Femur (tissue), 1 donor: ENCODE results near the gene KLHDC8B.
"Not testable (repeated sequence)": the region's sequence is repeated elsewhere in the genome, so short reads cannot be mapped to it uniquely, and the experiment has no call there.

Experiments used
- DNase-seq: peaks from one replicate; pipeline ENCODE4 v3.0.0-alpha.2; 2017

KLHDC8B gene

GRCh38 chr3:49198161-49198560 is 26.8 kb downstream of the KLHDC8B start:
- DNase-seq = no peak

- DNase-seq = no peak
These were observed 27.3 kb downstream of the KLHDC8B start for GRCh38 chr3:49198611-49199230.

GRCh38 chr3:49199239-49199899 is 28.0 kb downstream of the KLHDC8B start:
- DNase-seq = peak; percentile 97

GRCh38 chr3:49199900-49200281 is 28.5 kb downstream of the KLHDC8B start:
- DNase-seq = no peak

- no peak for DNase-seq
These were observed 42.1 kb downstream of the KLHDC8B start for GRCh38 chr3:49213541-49213943.

GRCh38 chr3:49213998-49214397 is 42.6 kb downstream of the KLHDC8B start:
- DNase-seq = no peak

GRCh38 chr3:49216687-49217086 is 45.3 kb downstream of the KLHDC8B start:
- not testable (repeated sequence) for DNase-seq

GRCh38 chr3:49217108-49217507 is 45.7 kb downstream of the KLHDC8B start:
- DNase-seq = not testable (repeated sequence)

GRCh38 chr3:49217688-49218470 is 46.5 kb downstream of the KLHDC8B start:
- peak; percentile 74 for DNase-seq

GRCh38 chr3:49218471-49218989 is 47.1 kb downstream of the KLHDC8B start:
- peak; percentile 77 for DNase-seq

- DNase-seq = no peak
These were observed 47.7 kb downstream of the KLHDC8B start for GRCh38 chr3:49219132-49219531.

- not testable (repeated sequence) for DNase-seq
These were observed 49.7 kb downstream of the KLHDC8B start for GRCh38 chr3:49220985-49221563.

GRCh38 chr3:49222002-49222401 is 50.6 kb downstream of the KLHDC8B start:
- DNase-seq = no peak
